GM23248 (cell line): ENCODE results near the gene ZMIZ1. TPM values are rescaled to one million over a fixed set of nuclear protein-coding genes. Genes with fewer than 3 reads are reported as not detected.

Experiments used
- DNase-seq: peaks from one replicate; pipeline ENCODE4 v3.0.0-alpha.2; 2015
- H2AFZ ChIP-seq: fragments of 200-600 bp; sonication (generic); 2 replicates; pipeline ENCODE4 v1.6.1; 2016; ENCODE audit warnings: antibody characterized with exemption
- H3F3A ChIP-seq: fragments of 200-600 bp; sonication (generic); 2 replicates; pipeline ENCODE4 v1.6.1; 2016; ENCODE audit warnings: mild to moderate bottlenecking, antibody characterized with exemption, mixed run types; ENCODE audit not compliant: insufficient read depth
- H3K27ac ChIP-seq: fragments of 200-600 bp; sonication (generic); 2 replicates; pipeline ENCODE4 v1.5.1; 2016; ENCODE audit warnings: mild to moderate bottlenecking
- H3K27me3 ChIP-seq: fragments of 200-600 bp; sonication (generic); replicated peaks from 2 replicates; pipeline ENCODE4 v1.6.1; 2016; ENCODE audit warnings: mild to moderate bottlenecking; ENCODE audit not compliant: insufficient read depth
- H3K36me3 ChIP-seq: fragments of 200-600 bp; sonication (generic); 2 replicates; pipeline ENCODE4 v1.6.1; 2016; ENCODE audit warnings: low read depth, mild to moderate bottlenecking
- H3K4me1 ChIP-seq: fragments of 200-600 bp; sonication (generic); 2 replicates; pipeline ENCODE4 v1.6.1; 2016; ENCODE audit warnings: mild to moderate bottlenecking; ENCODE audit not compliant: insufficient read depth
- H3K4me2 ChIP-seq: fragments of 200-600 bp; sonication (generic); one replicate; pipeline ENCODE4 v1.6.1; 2016; ENCODE audit warnings: mild to moderate bottlenecking; ENCODE audit not compliant: unreplicated experiment
- H3K4me3 ChIP-seq: fragments of 200-600 bp; sonication (generic); 2 replicates; pipeline ENCODE4 v1.5.1; 2016; ENCODE audit warnings: mild to moderate bottlenecking
- H3K79me2 ChIP-seq: fragments of 200-600 bp; sonication (generic); 2 replicates; pipeline ENCODE4 v1.6.1; 2016; ENCODE audit warnings: mild to moderate bottlenecking; ENCODE audit not compliant: insufficient read depth
- H3K9ac ChIP-seq: fragments of 200-600 bp; sonication (generic); 2 replicates; pipeline ENCODE4 v1.6.1; 2016; ENCODE audit warnings: mild to moderate bottlenecking
- H3K9me2 ChIP-seq: fragments of 200-600 bp; sonication (generic); 2 replicates; pipeline ENCODE4 v1.6.1; 2016; ENCODE audit warnings: mixed run types, mild to moderate bottlenecking, moderate library complexity; ENCODE audit not compliant: insufficient read depth
- H3K9me3 ChIP-seq: fragments of 200-600 bp; sonication (generic); one replicate; pipeline ENCODE4 v1.6.1; 2017; ENCODE audit warnings: low read depth
- H4K20me1 ChIP-seq: fragments of 200-600 bp; sonication (generic); 2 replicates; pipeline ENCODE4 v1.6.0; 2016; ENCODE audit not compliant: insufficient read depth
- EZH2 ChIP-seq: fragments of 200-600 bp; sonication (generic); IDR thresholded peaks from 2 replicates; pipeline ENCODE4 v1.6.1; 2018; ENCODE audit warnings: antibody characterized with exemption, mild to moderate bottlenecking; ENCODE audit not compliant: insufficient read depth, poor library complexity, severe bottlenecking
- EZH2phosphoT487 ChIP-seq: fragments of 200-600 bp; sonication (generic); IDR thresholded peaks from 2 replicates; pipeline ENCODE4 v1.6.1; 2018; ENCODE audit warnings: antibody characterized with exemption, moderate library complexity, mild to moderate bottlenecking, low read depth; ENCODE audit not compliant: insufficient read depth
- WGBS, 2 experiments: methylation state at CpG; one replicate each; pipeline ENCODE4 v1.1.6; 2015 to 2017; ENCODE audit warnings: low lambda C conversion rate in 2 of 2, low coverage in 1 of 2; ENCODE audit errors: missing lambda C conversion rate in 2 of 2; 5-methylcytosine and 5-hydroxymethylcytosine counted together
- in situ Hi-C: fragments of 300-500 bp; cut with MboI; formaldehyde crosslinking; loops from 2 replicates; pipeline ENCODE4 v1.15.0; 2020
- polyA plus RNA-seq: library from polyadenylated mRNA; unstranded; fragments of >200 nt; fragmentation: Nextera tagmentation; extraction: Ambion mirVana; gene quantifications from 2 replicates; pipeline ENCODE4 v1.2.1, GENCODE V29; 2016
- total RNA-seq: library from RNA; depleted of rRNA; stranded (reverse); fragments of >200 nt; shearing (Covaris generic); gene quantifications from 2 replicates; pipeline ENCODE4 v1.2.3, GENCODE V29; 2014

The ZMIZ1 gene
- total and polyA plus RNA-seq, 2 experiments from 2014 or later: 21.9 to 28.4 TPM

DNA sequence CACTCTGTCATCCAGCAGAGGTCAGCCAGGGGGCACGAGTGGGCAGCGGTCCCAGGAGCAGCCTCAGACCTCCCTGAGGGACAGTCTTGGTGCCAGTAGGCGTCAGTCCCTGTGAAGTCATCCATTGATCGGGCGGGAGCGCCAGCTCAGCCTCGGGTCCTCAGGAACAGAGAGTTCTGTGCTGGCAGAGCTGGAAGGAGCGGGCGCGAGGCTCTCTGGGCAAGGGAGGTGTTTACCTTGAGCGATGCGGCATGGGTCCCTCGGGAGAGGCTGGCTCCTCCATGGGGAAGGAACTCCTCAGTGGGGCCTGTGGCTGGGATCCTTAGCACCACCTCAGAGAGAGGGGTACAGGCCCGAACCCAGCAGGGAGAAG lies 177.4 kb downstream of the ZMIZ1 start:
- Histone ChIP-seq H3K79me2 (peaks cover 83% of the 10 kb centered on the region), H3K9me3 (no peaks in the 10 kb centered on the region), H3K4me2 (peak overlapping the region; percentile 50), H3K4me1 (peaks cover 44% of the 10 kb centered on the region), H3K27ac (peak overlapping the region; percentile 90), H3K9me2 (no peaks in the 10 kb centered on the region), H3K36me3 (no peaks in the 10 kb centered on the region), H4K20me1 (no peaks in the 10 kb centered on the region), H2AFZ (no peak overlapping the region), H3F3A (peaks cover 28% of the 10 kb centered on the region), H3K4me3 (no peak overlapping the region), H3K9ac (peak overlapping the region; percentile 71), H3K27me3 (no peaks in the 10 kb centered on the region)
- in situ Hi-C loops: no loop called here
- peak; percentile 84 for DNase-seq
- 1 to 6% methylated on average over 14 of the region's 14 CpGs for WGBS, 2 experiments
- TF ChIP-seq EZH2: no peak
- no peak for TF ChIP-seq EZH2phosphoT487

DNA sequence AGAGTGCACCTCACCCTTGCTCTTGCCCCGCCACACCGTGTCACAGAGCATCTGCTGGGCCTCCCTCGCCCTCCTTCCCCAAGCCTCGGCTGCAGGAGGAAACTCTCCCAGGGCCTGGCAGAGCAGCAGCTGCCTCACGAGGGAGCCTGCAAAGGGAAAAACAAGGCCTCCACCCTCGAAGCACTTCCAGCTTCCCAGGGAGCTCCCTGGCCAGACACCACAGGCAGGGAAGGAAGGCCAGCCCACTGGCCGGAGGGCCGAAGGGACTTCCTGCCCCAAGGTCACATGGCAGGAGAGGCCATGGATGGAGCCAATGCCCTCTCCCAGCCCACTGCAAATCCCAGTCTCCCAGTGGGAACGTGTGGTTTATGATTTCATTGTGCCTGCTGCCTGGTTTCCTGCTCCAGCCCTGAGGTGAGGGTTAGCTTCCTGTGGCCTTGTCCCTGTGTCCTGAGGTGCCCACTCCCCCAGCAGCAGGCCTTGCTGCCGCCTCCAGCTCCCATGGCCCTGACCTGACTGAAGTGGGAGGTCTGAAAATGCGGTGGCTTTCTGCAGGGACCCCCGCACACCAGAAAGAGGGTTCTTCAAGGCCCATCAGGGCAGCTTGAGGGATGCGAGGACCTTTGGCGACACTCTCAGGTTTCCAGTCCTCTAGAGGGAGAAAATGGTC lies 178.0 kb downstream of the ZMIZ1 start:
- Histone ChIP-seq H3K9me3 (no peaks in the 10 kb centered on the region), H3F3A (peaks cover 23% of the 10 kb centered on the region), H4K20me1 (no peaks in the 10 kb centered on the region), H3K9ac (peak overlapping the region; percentile 71), H3K36me3 (no peaks in the 10 kb centered on the region), H3K79me2 (peaks cover 83% of the 10 kb centered on the region), H3K4me1 (peaks cover 38% of the 10 kb centered on the region), H3K27ac (peak overlapping the region; percentile 90), H2AFZ (no peak overlapping the region), H3K4me3 (no peak overlapping the region), H3K4me2 (peak overlapping the region; percentile 50), H3K9me2 (no peaks in the 10 kb centered on the region), H3K27me3 (no peaks in the 10 kb centered on the region)
- WGBS, 2 experiments: 42 to 43% methylated on average over 13 to 14 of the region's 14 CpGs
- TF ChIP-seq EZH2: no peak
- TF ChIP-seq EZH2phosphoT487: no peak
- in situ Hi-C loops: no loop called here
- peak; percentile 74 for DNase-seq

DNA sequence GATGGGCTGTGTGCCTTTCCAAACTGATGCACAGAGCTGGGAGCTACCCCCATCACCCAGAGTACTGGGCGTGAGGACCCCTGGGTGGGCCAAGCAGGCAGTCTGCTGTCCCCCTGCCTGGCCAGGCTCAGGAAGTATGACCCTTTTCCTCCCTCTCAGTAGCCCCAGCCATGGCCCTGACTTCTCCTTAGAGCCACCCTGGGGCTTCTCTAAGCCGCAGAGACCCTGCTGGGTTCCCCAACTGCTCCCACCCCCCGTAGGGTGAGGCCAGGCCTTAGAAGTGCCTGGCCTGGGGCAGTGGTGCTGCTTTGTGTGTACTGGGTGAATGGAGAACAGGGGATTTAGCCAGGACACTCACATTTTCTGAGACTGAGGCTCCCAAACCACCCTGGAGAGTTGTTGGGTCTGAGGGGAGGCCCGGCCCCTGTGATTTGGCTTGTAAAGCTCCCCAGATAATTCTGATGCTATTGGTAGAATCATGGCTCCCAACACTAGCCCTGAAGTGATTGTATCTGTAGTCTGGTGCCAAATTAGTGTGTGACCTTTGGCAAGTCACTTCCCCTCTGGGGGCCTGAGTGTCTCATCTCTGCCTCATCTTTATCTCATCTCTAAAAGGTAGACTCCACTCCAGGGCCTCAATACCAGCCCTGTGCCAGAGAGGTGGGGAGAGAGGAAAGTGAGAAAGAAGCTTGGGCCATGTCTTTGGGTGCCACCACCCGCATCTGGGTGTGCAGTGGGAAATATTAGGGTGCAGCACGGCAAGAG lies 178.8 kb downstream of the ZMIZ1 start:
- no peaks in the 10 kb centered on the region for H3K27me3 ChIP-seq
- TF ChIP-seq EZH2 (no peak), EZH2phosphoT487 (no peak)
- in situ Hi-C loops: no loop called here
- H3K79me2 ChIP-seq: peaks cover 89% of the 10 kb centered on the region
- H3K27ac ChIP-seq: peak overlapping the region; percentile 90
- WGBS, 2 experiments: 87 to 88% methylated on average over 6 of the region's 6 CpGs
- no peaks in the 10 kb centered on the region for H4K20me1 ChIP-seq
- H2AFZ ChIP-seq: no peak overlapping the region
- peak overlapping the region; percentile 71 for H3K9ac ChIP-seq
- no peaks in the 10 kb centered on the region for H3K9me2 ChIP-seq
- H3K9me3 ChIP-seq: no peaks in the 10 kb centered on the region
- peaks cover 22% of the 10 kb centered on the region for H3F3A ChIP-seq
- DNase-seq: peak; percentile 30
- H3K4me2 ChIP-seq: peak overlapping the region; percentile 3
- H3K4me3 ChIP-seq: no peak overlapping the region
- H3K4me1 ChIP-seq: peaks cover 35% of the 10 kb centered on the region
- H3K36me3 ChIP-seq: no peaks in the 10 kb centered on the region; the same call in 1 of the 2 replicates

DNA sequence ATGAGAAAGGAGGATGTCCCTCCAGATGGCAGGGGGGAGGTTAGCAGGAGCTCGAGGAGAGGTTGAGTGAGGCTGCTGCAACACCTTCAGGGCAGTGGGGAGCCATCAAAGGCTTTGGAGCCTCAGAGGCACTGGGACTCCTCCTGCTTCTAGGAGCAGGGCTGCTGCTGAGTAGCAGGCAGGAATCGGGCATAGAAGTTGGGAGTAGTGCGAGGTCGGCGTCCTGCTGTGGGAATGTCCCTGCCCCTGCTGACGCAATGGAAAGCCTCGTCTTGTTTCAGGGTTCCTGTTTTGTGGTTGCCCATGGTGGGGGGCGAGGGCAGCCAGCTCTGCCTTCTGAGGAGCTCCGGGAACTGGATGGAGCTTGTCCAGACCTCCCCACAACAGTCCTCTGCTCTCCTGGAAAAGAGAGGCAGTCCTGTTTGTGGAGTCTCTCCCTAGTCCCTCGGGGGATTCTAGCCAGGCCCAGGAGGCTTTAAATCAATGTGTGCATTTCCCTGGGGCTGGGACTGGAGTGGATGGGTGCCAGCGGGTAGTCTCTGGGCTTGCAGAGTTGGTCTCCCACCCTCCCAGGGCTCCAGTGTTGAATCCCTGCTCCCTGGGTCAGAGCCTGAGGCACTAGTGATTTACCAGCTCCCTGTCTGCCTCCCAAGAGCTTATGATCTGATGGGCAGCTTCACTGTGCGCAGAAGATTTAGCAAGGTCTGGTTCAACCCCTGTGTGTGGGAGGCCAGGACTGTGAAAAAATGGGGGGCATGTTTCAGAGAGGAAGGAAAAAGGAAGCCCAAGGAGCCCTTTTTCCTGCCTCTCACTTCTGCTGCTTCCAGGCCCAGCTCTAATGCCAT lies 179.8 kb downstream of the ZMIZ1 start:
- peaks cover 35% of the 10 kb centered on the region for H3K4me1 ChIP-seq
- no peak overlapping the region for H3K9ac ChIP-seq
- in situ Hi-C loops: no loop called here
- no peaks in the 10 kb centered on the region; the same call in 1 of the 2 replicates for H3K36me3 ChIP-seq
- peaks cover 26% of the 10 kb centered on the region for H3F3A ChIP-seq
- peak overlapping the region; percentile 90 for H3K27ac ChIP-seq
- no peak overlapping the region for H3K4me3 ChIP-seq
- no peak overlapping the region for H3K4me2 ChIP-seq
- H3K27me3 ChIP-seq: no peaks in the 10 kb centered on the region
- no peak for DNase-seq
- H2AFZ ChIP-seq: no peak overlapping the region
- H3K79me2 ChIP-seq: peaks cover 98% of the 10 kb centered on the region
- H3K9me2 ChIP-seq: no peaks in the 10 kb centered on the region
- H4K20me1 ChIP-seq: no peaks in the 10 kb centered on the region
- TF ChIP-seq EZH2phosphoT487 (no peak), EZH2 (no peak)
- WGBS, 2 experiments: 80 to 85% methylated on average over 11 to 12 of the region's 12 CpGs
- H3K9me3 ChIP-seq: no peaks in the 10 kb centered on the region
